Mesothelial cell of epicardium (in vitro differentiated cells): ENCODE measurements around the gene URM1. TPM values are rescaled to one million over a fixed set of nuclear protein-coding genes. Genes with fewer than 3 reads are reported as not detected.

Experiments used
- DNase-seq, 2 experiments: peaks; one replicate each; pipeline ENCODE4 v3.0.0; 2021; ENCODE audit warnings: low spot score in 2 of 2; ENCODE audit not compliant: unreplicated experiment in 2 of 2
- H3K27ac Mint-ChIP-seq: 2 replicates; pipeline ENCODE4 v1.8.0; 2021; ENCODE audit warnings: mixed read lengths
- H3K27me3 Mint-ChIP-seq: 2 replicates; pipeline ENCODE4 v1.8.0; 2021; ENCODE audit warnings: low read depth, mixed read lengths
- H3K36me3 Mint-ChIP-seq: 2 replicates; pipeline ENCODE4 v1.8.0; 2021; ENCODE audit warnings: mixed read lengths
- H3K4me1 Mint-ChIP-seq: 2 replicates; pipeline ENCODE4 v1.8.0; 2021; ENCODE audit warnings: mixed read lengths
- H3K4me3 Mint-ChIP-seq: 2 replicates; pipeline ENCODE4 v1.8.0; 2021; ENCODE audit warnings: mild to moderate bottlenecking, moderate library complexity, mixed read lengths
- H3K9me3 Mint-ChIP-seq: 2 replicates; pipeline ENCODE4 v1.8.0; 2021; ENCODE audit warnings: mixed read lengths
- total RNA-seq: library from RNA; stranded (reverse); gene quantifications from 3 replicates; pipeline ENCODE4 v1.2.1, GENCODE V29; 2021
- TF ChIP-seq, protein P1 (sequence below): fragments of 200-600 bp; sonication (generic); IDR thresholded peaks from one replicate; pipeline ENCODE4 v1.5.0; 2021; ENCODE audit warnings: antibody characterized with exemption; ENCODE audit not compliant: unreplicated experiment

URM1 gene
- total RNA-seq, 1 donor from 2014 or later, result 54.9 TPM

DNA sequence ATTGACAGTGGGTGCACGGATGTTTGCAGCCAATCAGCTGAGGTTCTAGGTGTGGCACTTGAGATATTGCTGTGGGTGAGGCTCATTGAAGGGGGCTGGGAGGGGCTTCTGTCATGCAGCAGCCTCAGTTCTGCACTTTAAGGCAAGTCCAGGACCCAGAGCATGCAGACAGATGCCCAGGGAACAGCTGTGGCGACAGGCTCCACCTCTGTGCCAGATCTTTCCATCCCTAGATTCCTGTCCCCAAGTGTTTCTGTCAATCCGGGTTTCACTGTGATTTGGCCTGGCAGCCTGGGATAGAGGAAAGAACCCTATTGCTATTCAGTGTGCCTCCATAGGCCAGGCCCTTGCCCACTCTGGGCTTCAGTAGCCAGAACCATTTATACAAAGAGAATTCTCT is 28.7 kb downstream of the URM1 start:
- TF ChIP-seq, protein P1, sequence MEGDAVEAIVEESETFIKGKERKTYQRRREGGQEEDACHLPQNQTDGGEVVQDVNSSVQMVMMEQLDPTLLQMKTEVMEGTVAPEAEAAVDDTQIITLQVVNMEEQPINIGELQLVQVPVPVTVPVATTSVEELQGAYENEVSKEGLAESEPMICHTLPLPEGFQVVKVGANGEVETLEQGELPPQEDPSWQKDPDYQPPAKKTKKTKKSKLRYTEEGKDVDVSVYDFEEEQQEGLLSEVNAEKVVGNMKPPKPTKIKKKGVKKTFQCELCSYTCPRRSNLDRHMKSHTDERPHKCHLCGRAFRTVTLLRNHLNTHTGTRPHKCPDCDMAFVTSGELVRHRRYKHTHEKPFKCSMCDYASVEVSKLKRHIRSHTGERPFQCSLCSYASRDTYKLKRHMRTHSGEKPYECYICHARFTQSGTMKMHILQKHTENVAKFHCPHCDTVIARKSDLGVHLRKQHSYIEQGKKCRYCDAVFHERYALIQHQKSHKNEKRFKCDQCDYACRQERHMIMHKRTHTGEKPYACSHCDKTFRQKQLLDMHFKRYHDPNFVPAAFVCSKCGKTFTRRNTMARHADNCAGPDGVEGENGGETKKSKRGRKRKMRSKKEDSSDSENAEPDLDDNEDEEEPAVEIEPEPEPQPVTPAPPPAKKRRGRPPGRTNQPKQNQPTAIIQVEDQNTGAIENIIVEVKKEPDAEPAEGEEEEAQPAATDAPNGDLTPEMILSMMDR, result no peak
- H3K36me3 Mint-ChIP-seq, result no peaks in the 10 kb centered on the region
- DNase-seq, result no peak
- H3K9me3 Mint-ChIP-seq, result no peaks in the 10 kb centered on the region
- H3K4me3 Mint-ChIP-seq, result no peak overlapping the region
- H3K27ac Mint-ChIP-seq, result no peak overlapping the region
- no peaks in the 10 kb centered on the region for H3K4me1 Mint-ChIP-seq
- H3K27me3 Mint-ChIP-seq, result peaks cover 68% of the 10 kb centered on the region

DNA sequence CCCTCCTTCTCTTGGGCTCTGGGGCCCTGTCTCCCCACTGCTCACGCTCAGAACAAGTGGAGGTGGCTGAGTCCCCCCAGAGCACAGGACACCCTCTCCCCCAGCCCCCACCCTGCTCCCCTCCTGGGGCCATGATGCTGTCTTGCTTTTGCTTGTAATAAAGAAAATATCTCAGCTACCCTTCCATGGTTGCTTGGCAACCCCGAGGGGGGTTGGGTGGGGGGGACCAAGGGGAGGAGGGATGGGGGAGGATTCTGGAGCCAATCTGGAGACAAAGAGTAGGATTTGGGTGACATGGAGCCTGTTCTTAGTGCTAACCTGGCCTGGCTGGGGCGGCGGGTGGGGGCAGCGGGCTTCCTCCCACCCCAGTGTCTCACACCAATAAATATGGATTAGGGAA is 33.4 kb downstream of the URM1 start:
- Mint-ChIP-seq H3K9me3 (no peaks in the 10 kb centered on the region), H3K36me3 (no peaks in the 10 kb centered on the region), H3K4me3 (no peak overlapping the region), H3K4me1 (peaks cover 9% of the 10 kb centered on the region), H3K27ac (no peak overlapping the region), H3K27me3 (peaks cover 36% of the 10 kb centered on the region)
- TF ChIP-seq, protein P1, result no peak
- no peak for DNase-seq

DNA sequence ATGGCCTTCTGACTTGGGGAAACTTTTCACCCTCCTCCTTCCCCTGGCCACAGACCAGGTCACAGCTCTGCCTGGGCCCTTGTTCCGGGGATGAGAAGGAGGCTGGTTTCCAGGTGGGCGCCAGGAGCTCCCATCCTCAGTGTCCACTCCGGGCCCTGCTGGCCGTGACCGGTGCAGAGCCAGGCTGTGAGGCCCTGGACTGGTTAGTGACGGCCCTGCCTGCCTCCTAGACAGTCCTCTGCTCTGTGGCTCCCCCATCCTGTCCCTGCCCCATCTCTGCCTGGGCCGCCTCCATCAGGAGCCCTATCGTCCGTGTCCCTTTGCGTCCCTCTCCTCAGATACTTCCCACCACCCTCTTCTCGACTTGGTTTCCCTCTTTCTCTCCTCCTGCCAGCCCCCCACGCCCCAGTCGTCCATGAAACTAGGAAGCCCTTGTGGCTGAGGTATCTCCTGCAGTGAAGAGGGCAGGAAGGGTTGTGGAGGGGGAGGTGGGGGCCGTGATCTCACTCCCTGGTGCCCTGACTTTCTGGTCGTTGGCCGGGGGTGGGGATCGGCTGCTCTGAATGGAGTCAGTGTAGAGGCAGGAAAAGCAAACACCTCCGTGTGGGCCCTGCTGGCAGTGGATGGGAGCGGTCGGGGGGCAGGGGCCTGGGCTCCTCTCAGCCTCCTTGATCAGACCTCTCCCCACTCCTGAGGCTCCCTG is 34.1 kb downstream of the URM1 start:
- no peak for DNase-seq
- peaks cover 9% of the 10 kb centered on the region for H3K4me1 Mint-ChIP-seq
- TF ChIP-seq, protein P1, result no peak
- no peak overlapping the region for H3K27ac Mint-ChIP-seq
- peaks cover 29% of the 10 kb centered on the region for H3K27me3 Mint-ChIP-seq
- H3K9me3 Mint-ChIP-seq, result no peaks in the 10 kb centered on the region
- H3K4me3 Mint-ChIP-seq, result no peak overlapping the region
- H3K36me3 Mint-ChIP-seq, result no peaks in the 10 kb centered on the region

DNA sequence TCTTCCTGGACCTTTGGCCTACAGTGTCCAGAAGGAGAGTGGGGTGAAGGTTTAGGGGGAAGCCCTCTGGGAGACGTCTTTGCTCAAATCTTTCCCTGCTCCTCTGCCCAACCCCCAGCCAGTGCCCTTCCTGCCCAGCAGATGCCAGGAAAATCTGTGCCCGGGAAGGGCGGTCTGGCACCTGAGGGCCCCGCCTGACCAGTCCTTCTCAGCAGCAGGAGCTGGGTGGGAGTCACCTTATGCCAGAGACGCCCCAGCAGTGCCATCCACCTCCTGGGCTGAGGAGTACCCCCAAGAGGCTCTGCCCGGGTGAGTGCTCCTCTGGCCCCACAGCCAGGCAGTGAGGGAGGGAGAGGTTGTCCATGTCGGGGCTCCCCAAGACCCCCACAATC is 34.6 kb downstream of the URM1 start:
- TF ChIP-seq, protein P1, result no peak
- peaks cover 25% of the 10 kb centered on the region for H3K27me3 Mint-ChIP-seq
- no peak for DNase-seq
- H3K27ac Mint-ChIP-seq, result no peak overlapping the region
- no peak overlapping the region for H3K4me3 Mint-ChIP-seq
- H3K9me3 Mint-ChIP-seq, result no peaks in the 10 kb centered on the region
- peaks cover 9% of the 10 kb centered on the region for H3K4me1 Mint-ChIP-seq
- no peaks in the 10 kb centered on the region for H3K36me3 Mint-ChIP-seq

DNA sequence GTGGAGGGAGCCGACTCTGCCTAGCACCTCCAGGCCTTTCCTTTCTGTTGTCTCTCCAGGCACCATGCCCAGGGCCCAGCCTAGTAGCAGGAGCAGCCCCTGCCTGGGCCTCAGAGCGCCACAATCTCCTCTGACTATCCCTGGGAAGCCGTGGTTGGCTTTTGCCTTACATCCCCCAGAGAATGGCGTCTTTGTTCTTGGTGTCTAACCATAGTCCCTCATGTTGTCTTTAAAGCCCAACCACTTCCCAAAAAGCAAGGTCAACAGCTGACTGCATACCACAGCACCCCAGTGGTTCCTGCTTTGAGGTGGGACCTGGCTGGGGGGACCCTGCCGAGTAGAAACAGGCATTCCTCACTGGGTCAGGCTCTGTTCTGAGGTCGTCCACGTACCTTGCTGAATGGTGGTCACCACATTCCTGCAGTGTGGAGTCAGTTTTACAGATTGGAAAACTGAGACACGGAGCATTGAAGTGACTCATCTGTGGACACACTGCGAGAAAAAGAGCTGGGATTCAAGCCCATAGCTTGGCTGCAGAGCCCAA is 35.7 kb downstream of the URM1 start:
- no peak overlapping the region for H3K4me3 Mint-ChIP-seq
- peaks cover 9% of the 10 kb centered on the region for H3K4me1 Mint-ChIP-seq
- no peaks in the 10 kb centered on the region for H3K9me3 Mint-ChIP-seq
- no peak overlapping the region for H3K27ac Mint-ChIP-seq
- TF ChIP-seq, protein P1, result no peak
- no peaks in the 10 kb centered on the region for H3K36me3 Mint-ChIP-seq
- DNase-seq, result no peak
- peaks cover 19% of the 10 kb centered on the region for H3K27me3 Mint-ChIP-seq
